ENCODE data around the gene GALK2. TPM values are rescaled to one million over a fixed set of nuclear protein-coding genes. Genes with fewer than 3 reads are reported as not detected.

GALK2 gene
- total and polyA plus RNA-seq, 2 of the 4 experiments (the other 2 are of a cell fraction), result 27.0 to 63.6 TPM

DNA sequence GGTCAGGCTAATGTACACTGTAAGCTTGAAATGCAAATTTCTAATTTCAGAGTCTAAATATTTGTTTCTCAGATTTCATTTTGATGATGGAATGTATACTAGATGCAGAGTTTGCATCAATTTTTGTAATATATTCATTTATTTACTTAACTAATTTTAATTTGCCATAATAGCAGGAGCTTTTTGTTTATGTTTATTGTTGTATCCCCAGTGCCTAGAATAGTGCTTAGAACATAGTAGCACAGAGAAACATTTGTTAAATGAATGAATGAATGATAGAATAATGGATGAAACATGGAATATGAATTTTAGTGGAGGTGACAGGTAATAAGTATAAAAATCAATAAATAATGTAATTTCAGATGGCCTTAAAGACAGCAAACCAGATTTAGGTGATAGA, 5.2 kb upstream of the GALK2 start (continued):
- no peak for TF ChIP-seq CEBPB (IDR thresholded peaks at IDR 0.05; ENCODE audit: low read depth, low read length)

DNA sequence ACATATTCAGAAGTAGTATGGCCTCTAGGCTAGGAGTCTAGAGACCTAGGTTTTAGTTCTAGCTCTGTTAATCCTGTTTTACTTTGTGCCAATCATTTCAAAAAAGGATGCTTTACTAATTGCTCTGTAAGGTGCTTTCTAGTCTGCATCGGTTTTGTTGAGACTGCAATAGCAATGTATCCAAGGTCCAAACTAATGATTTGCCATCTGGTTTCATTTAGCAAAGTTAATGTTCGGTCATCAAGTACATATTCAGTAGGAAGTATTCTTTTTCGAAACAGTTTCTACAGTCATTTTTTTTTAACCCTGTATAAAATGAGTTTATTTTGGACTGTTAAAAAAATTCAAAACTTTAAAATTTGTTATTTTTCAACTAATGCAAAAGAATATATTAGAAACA, 2.0 kb upstream of the GALK2 start:
- no peak overlapping the region for H3K23ac ChIP-seq (ENCODE audit: low read depth, low read length)
- H2BK15ac ChIP-seq (ENCODE audit: low read depth, low read length), result no peak overlapping the region
- H2AK5ac ChIP-seq (ENCODE audit: low read depth, low read length), result no peak overlapping the region
- DNase-seq, result no peak
- no peak overlapping the region for H4K5ac ChIP-seq (ENCODE audit: low read depth, low read length)
- no peaks in the 10 kb centered on the region for H3K9me1 ChIP-seq (ENCODE audit: insufficient read depth, low read length)
- CTCF ChIA-PET, result no interaction called here
- H2BK120ac ChIP-seq (ENCODE audit: low read depth, low read length), result no peak overlapping the region
- no peaks in the 10 kb centered on the region for H3K4me1 ChIP-seq (ENCODE audit: control insufficient read depth, insufficient read depth, low read length)
- H3K4me3 ChIP-seq (ENCODE audit: insufficient read depth, low read depth, low read length), result no peak overlapping the region
- POLR2A ChIA-PET (ENCODE audit: unreplicated experiment), result no interaction called here
- H3K36me3 ChIP-seq (ENCODE audit: control insufficient read depth, insufficient read depth, low read length), result no peaks in the 10 kb centered on the region
- no peak overlapping the region for H4K8ac ChIP-seq (ENCODE audit: low read depth in 2 of 2, low read length in 2 of 2)
- peaks cover 16 to 42% of the 10 kb centered on the region in 2 experiments for H3K79me1 ChIP-seq (ENCODE audit: low read depth in 1 of 2, low read length in 2 of 2)
- no peak overlapping the region for H3K9ac ChIP-seq (ENCODE audit: low read depth, low read length)
- H2AK9ac ChIP-seq (replicated peaks; ENCODE audit: low read depth, low read length, poor library complexity), result no peak overlapping the region
- H2BK20ac ChIP-seq (ENCODE audit: low read depth, low read length), result no peak overlapping the region
- no TSS peak for BruUV-seq (replicated peaks)
- H3K27ac ChIP-seq (ENCODE audit: insufficient read depth, low read length), result no peak overlapping the region
- intact Hi-C loops (cut with micrococcal nuclease), result no loop called here
- WGBS, 2 experiments (ENCODE audit: extremely low coverage in 2 of 2, insufficient read length in 1 of 2), result no CpG with 5 or more reads among the region's 3 CpGs
- no peaks in the 10 kb centered on the region for H3K9me3 ChIP-seq (ENCODE audit: control insufficient read depth, insufficient read depth, low read length)
- no peak for TF ChIP-seq CEBPB (IDR thresholded peaks at IDR 0.05; ENCODE audit: low read depth, low read length)
- TF ChIP-seq MXI1 (IDR thresholded peaks at IDR 0.05; ENCODE audit: borderline replicate concordance, low read depth, low read length), result no peak
- no peak for TF ChIP-seq RFX5 (IDR thresholded peaks at IDR 0.05; ENCODE audit: low read depth, low read length)
- TF ChIP-seq CHD1 (IDR thresholded peaks at IDR 0.05; ENCODE audit: low read depth, low read length), result no peak
- no peak for TF ChIP-seq ELK1 (IDR thresholded peaks at IDR 0.05; ENCODE audit: borderline replicate concordance, low read depth, low read length)
- no peak for TF ChIP-seq FOS (IDR thresholded peaks at IDR 0.05; ENCODE audit: low read depth, low read length)
- TF ChIP-seq, protein P1, sequence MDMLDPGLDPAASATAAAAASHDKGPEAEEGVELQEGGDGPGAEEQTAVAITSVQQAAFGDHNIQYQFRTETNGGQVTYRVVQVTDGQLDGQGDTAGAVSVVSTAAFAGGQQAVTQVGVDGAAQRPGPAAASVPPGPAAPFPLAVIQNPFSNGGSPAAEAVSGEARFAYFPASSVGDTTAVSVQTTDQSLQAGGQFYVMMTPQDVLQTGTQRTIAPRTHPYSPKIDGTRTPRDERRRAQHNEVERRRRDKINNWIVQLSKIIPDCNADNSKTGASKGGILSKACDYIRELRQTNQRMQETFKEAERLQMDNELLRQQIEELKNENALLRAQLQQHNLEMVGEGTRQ (IDR thresholded peaks at IDR 0.05; ENCODE audit: low read depth, low read length), result no peak
- TF ChIP-seq MAFK (IDR thresholded peaks at IDR 0.05; ENCODE audit: low read depth, low read length), result no peak
- TF ChIP-seq BHLHE40 (IDR thresholded peaks at IDR 0.05; ENCODE audit: low read depth, low read length), result no peak
- no peak for TF ChIP-seq RAD21 (IDR thresholded peaks at IDR 0.05; ENCODE audit: low read length)
- TF ChIP-seq POLR2A (IDR thresholded peaks at IDR 0.05; ENCODE audit: low read depth, low read length), result no peak
- no peak for TF ChIP-seq NFE2L2 (IDR thresholded peaks at IDR 0.05; ENCODE audit: low read depth, low read length)
- no peak for TF ChIP-seq RCOR1 (IDR thresholded peaks at IDR 0.05; ENCODE audit: insufficient replicate concordance, low read length)
- TF ChIP-seq, protein P2, sequence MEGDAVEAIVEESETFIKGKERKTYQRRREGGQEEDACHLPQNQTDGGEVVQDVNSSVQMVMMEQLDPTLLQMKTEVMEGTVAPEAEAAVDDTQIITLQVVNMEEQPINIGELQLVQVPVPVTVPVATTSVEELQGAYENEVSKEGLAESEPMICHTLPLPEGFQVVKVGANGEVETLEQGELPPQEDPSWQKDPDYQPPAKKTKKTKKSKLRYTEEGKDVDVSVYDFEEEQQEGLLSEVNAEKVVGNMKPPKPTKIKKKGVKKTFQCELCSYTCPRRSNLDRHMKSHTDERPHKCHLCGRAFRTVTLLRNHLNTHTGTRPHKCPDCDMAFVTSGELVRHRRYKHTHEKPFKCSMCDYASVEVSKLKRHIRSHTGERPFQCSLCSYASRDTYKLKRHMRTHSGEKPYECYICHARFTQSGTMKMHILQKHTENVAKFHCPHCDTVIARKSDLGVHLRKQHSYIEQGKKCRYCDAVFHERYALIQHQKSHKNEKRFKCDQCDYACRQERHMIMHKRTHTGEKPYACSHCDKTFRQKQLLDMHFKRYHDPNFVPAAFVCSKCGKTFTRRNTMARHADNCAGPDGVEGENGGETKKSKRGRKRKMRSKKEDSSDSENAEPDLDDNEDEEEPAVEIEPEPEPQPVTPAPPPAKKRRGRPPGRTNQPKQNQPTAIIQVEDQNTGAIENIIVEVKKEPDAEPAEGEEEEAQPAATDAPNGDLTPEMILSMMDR (conservative IDR thresholded peaks at IDR 0.05; ENCODE audit: low read depth, low read length), result no peak
- no peak for TF ChIP-seq SMC3 (IDR thresholded peaks at IDR 0.05; ENCODE audit: low read depth, low read length)
- no peak for TF ChIP-seq MAZ (IDR thresholded peaks at IDR 0.05; ENCODE audit: borderline replicate concordance, low read depth, low read length)
- H3K27me3 ChIP-seq (ENCODE audit: control insufficient read depth, insufficient read depth, low read length), result no peaks in the 10 kb centered on the region
- H3K18ac ChIP-seq (ENCODE audit: low read depth, low read length), result no peak overlapping the region
- in situ Hi-C loops (cut with MboI; ENCODE audit: low sequenced_read_pairs), result no loop called here
- H4K20me1 ChIP-seq (ENCODE audit: insufficient read depth, low read length), result no peaks in the 10 kb centered on the region
- no peak for ATAC-seq (ENCODE audit: low read depth)
- H4K91ac ChIP-seq (ENCODE audit: insufficient read depth, low read depth, low read length), result no peak overlapping the region
- H3K4ac ChIP-seq (ENCODE audit: low read depth, low read length), result no peak overlapping the region
- H3K56ac ChIP-seq (ENCODE audit: extremely low read depth, insufficient read depth, low read length), result no peak overlapping the region
- dilution Hi-C loops (cut with HindIII; ENCODE audit: low sequenced_read_pairs, unreplicated experiment), result no loop called here
- no peak overlapping the region for H3K14ac ChIP-seq (replicated peaks; ENCODE audit: low read depth, low read length)
- H2BK5ac ChIP-seq (ENCODE audit: low read depth, low read length, poor library complexity, severe bottlenecking), result no peak overlapping the region
- H3K4me2 ChIP-seq (ENCODE audit: low read depth, low read length), result no peak overlapping the region
- H2AFZ ChIP-seq (replicated peaks; ENCODE audit: low read length, poor library complexity), result no peak overlapping the region
